ENCODE data around the gene TFDP3. TPM values are rescaled to one million over a fixed set of nuclear protein-coding genes. Genes with fewer than 3 reads are reported as not detected.

The TFDP3 gene
- total RNA-seq, 1 experiment from 2014 or later: not detected

Small RNA genes lying within 50 kb of the gene (small RNA-seq; reads per million reads assigned to genes)
- gene RNU1-115P: 0.12 reads per million

Other genes with a start within 250 kb of the TFDP3 start
- gene USP26, start 121.2 kb downstream of the TFDP3 start, total RNA-seq (2014; rRNA removed; shearing (Covaris generic); ENCODE audit: low replicate concordance): not detected in 2 replicates
- not detected in 2 replicates for gene GPC4, start 197.1 kb upstream of the TFDP3 start, total RNA-seq (2014; rRNA removed; shearing (Covaris generic); ENCODE audit: low replicate concordance)